ENCODE data around the gene ATXN2L.

DNA sequence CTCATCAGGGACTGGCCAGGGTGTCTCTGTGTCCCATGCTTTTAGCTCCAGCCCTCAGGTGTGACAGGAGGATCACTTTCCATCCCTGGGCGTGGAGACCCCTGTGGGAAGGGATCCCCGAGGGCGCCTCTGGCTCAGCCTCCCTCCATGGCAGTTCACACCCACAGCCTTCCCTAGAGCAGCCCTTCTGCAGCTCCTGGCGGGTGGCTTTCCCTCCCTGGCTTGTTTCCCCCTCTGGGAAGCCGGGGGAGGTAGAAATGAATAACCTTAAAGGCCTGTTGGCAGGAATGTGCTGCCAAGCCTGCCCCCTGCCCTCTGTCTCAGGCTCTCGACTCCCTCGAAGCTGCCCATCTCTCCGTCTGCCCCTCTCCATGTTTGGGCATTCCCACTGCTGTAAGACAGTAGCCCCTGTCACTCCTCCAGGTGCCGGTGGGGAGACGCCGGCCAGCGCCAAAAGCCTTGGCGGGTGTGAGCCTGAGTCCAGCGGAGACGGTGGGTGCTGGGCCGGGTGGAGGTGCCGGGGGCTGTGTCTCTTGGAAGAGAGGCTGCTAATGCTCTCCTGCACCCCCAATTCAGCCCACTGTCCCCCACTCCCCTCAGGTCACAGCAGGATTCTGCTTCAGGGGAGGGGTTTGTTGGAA lies 53.3 kb downstream of the ATXN2L start:
- TF ChIP-seq, protein P1, sequence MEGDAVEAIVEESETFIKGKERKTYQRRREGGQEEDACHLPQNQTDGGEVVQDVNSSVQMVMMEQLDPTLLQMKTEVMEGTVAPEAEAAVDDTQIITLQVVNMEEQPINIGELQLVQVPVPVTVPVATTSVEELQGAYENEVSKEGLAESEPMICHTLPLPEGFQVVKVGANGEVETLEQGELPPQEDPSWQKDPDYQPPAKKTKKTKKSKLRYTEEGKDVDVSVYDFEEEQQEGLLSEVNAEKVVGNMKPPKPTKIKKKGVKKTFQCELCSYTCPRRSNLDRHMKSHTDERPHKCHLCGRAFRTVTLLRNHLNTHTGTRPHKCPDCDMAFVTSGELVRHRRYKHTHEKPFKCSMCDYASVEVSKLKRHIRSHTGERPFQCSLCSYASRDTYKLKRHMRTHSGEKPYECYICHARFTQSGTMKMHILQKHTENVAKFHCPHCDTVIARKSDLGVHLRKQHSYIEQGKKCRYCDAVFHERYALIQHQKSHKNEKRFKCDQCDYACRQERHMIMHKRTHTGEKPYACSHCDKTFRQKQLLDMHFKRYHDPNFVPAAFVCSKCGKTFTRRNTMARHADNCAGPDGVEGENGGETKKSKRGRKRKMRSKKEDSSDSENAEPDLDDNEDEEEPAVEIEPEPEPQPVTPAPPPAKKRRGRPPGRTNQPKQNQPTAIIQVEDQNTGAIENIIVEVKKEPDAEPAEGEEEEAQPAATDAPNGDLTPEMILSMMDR (conservative IDR thresholded peaks at IDR 0.05 in 1 of 2, IDR thresholded peaks at IDR 0.05 in 1 of 2; ENCODE audit: low read depth in 1 of 2, low read length in 2 of 2), result no peak
- no peak for TF ChIP-seq EZH2 (IDR thresholded peaks at IDR 0.05; ENCODE audit: low read length, missing control alignments)
